Activated CD4-positive, alpha-beta T cell treated with anti-CD3 and anti-CD28 coated beads for 48 hours (primary cell): ENCODE results near the gene H6PD.

ENCODE experiments used
- DNase-seq: peaks from one replicate; pipeline ENCODE4 v3.0.0-alpha.2; 2020

The H6PD gene, protein sequence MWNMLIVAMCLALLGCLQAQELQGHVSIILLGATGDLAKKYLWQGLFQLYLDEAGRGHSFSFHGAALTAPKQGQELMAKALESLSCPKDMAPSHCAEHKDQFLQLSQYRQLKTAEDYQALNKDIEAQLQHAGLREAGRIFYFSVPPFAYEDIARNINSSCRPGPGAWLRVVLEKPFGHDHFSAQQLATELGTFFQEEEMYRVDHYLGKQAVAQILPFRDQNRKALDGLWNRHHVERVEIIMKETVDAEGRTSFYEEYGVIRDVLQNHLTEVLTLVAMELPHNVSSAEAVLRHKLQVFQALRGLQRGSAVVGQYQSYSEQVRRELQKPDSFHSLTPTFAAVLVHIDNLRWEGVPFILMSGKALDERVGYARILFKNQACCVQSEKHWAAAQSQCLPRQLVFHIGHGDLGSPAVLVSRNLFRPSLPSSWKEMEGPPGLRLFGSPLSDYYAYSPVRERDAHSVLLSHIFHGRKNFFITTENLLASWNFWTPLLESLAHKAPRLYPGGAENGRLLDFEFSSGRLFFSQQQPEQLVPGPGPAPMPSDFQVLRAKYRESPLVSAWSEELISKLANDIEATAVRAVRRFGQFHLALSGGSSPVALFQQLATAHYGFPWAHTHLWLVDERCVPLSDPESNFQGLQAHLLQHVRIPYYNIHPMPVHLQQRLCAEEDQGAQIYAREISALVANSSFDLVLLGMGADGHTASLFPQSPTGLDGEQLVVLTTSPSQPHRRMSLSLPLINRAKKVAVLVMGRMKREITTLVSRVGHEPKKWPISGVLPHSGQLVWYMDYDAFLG

DNA sequence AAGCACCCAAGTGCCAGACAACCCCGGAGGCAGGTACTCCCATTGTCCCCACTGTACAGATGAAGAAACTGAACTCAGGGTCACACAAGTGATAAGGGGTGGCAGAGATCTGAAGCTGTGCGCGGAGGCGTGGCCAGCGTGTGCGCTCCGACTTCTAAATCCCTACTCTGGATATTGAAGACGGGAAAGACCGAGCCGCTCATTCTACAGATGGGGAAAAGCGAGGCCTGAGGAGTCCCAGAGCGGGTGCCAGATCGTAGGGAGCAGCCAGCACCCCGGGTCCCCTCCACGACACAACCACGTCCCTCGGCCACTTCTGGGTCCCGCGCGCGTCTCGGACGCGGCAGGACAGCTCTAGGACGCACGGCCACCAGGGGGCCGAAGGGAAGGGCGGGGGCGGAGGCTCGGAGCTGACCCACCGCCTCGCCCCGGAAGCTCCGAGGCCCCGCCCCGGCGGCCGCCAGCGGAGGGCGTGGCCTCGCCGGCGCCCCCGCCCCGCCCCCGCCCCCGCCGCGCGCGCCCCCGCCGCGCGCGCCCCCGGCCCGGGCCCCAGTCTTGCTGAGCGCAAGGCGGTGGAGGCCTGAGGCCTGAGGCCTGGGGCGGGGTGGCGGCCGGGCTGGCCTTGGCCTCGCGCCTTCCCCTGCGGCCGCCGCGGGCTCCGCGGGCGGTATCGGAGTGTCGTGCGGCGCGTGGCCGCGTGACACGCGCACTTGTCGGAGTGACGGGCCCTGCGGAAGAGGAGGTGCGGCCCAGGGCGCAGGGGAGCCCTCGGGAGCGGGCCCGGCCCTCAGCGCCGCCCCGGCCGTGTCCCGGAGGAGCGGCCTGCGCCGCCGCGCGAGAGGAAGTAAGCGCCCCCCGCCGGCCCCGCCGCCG is at the start of gene H6PD:
H6PD (plus strand) TSS at position 552 of the 873 bp plus-strand sequence. CDS start 10,161 bp downstream, outside the sequence.
- DNase-seq, result peak; percentile 70

DNA sequence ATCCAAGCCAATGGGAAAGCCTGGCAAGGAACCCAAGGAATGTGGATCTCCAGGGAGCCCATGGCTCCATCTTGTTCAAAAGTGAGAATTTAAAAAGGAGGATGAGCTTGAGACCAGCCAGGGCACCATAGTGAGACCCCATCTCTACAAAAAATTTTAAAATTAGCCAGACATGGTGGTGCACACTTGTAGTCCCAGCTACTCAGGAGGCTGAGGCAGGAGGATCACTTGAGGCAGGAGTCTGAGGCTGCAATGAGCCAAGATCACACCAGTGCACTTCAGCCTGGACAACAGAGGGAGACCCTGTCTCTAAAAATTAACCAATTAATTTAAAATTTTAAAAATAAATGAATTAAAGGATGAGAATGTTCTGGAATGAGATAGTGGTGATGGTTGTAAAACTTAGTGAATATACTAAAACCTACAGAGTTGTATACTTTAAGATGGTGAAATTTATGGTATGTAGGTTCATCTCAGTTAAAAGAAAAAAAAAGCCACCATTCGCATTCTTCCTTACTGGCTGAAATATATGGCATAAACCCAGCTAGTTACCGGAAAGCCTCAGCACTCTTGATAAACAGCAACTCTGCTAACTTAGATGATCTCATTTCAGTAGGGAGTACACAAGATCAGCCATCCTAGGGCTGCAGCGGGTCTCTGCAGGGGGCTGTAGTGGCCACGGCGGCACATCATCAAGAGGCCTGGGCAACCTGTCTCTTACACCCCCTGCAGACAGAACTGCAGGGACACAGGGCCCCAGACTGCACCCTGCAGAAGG is 48.3 kb upstream of the H6PD start:
- no peak for DNase-seq

DNA sequence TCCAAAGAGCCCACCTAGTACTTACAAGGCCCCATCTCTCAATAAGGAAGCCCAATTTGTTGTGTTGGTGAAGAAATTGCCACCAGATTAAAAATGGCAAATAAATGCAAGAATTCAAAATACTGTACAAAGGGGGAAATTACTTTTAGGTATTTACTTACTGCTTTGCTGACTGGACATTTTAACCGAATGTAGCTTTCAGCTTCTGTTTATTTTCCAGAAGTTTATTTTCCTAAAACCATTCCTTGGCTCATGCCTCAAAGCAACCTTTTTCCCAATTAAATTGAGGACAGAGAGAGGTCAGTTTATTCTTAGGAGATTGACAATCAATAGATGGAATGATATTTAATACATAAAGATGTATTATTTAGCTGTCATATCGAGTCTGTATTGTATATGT is 47.6 kb upstream of the H6PD start:
- DNase-seq, result no peak

DNA sequence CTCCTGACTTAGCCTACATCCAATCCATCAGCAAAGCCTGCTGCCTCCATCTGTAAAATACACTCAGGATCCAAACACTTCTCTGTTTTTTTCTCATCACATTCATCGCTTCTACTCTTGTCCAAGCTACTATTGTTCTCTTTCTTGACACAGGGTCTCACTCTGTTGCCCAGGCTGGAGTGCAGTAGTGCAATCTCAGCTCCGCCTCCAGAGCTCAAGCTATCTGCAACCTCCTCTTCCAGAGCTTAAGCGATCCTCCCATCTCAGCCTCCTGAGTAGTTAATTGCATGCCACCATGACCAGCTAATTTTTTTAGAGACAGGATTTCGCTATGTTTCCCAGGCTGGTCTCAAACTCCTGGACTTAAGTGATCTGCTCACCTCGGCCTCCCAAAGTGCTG is 44.3 kb upstream of the H6PD start:
- no peak for DNase-seq

DNA sequence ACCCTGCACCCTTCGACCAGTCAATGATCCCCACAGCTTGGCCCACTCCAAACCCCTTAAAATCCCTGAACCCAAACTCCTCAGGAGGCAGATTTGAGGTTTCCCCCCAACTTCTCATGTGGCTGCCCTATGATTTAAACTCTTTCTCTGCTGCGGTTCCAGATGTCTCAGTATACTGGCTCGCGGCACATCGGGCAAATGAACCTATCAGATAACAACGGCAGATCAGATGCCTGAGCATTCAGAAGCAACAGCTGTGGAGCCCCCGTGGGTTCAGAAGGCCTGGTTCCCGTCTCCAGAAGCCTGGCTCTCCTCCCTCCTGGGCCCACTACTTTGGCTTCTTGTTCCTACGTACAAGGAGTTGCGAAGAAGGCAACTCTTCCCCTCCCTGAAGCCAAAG is 43.3 kb upstream of the H6PD start:
- no peak for DNase-seq

DNA sequence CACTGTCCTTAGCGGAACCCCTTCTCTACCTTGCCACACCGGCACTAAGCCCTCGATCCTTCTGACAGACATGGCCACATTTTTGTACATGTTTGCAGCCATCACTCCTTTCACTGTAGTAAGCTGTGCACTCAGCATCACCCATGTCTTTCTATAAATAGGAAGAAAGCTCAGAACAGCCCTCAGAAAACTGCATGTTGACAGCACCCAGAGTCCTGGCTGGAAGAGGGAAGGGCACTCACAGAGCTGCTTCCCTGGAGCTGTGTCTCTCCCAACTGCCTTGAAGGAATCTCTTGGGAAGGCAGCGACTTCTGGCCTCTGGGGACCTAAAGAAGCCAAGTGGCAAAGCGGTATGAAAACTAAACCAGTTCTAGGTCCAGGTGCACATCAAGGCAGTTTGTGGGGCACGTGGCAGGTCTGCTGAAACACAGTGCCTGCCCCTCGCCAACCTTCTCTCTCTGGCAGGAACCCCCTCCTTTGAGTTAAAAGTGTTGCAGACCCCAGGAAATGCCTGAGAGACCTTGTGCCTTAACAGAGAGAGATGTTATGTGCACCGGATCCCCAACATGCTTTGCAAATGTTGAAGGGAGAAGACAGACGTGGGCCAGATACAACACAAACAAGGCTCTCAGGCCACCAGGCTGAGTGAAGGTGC is 41.9 kb upstream of the H6PD start:
- no peak for DNase-seq

DNA sequence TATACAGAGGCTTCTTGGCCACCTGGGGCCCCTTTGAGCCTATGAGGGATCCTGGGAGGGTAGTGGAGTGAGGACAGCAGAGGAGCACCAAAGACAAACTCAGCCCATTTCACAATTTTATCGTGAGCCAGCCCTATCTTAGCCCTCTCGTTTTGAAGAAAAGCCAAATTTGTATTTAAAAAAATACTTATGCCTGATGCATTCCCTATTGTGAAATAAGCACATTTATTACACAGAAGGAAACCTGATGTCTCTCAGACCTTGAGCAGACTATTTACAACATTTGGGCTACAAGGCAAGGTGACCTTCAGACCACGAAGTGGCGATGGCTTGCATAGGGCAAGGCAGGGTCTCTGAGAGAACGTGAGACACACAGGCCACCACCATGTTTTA is 41.3 kb upstream of the H6PD start:
- no peak for DNase-seq

DNA sequence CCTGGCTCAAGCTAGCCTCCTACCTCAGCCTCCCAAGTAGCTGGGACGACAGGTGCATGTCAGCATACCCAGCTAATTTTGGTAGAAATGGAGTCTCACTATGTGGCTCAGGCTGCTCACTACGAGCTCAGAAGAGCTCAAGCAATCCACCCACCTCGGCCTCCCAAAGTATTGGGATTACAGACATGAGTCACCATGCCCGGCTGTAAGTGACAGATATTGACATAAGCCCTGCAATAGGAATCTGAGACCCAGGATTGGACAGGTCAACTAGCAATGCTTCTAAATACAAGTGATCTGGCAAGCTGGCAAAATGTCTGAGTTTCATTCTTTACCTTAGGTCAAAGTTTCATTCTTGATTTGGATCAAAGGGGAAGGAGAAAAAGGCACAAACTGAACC is 40.5 kb upstream of the H6PD start:
- DNase-seq, result no peak

DNA sequence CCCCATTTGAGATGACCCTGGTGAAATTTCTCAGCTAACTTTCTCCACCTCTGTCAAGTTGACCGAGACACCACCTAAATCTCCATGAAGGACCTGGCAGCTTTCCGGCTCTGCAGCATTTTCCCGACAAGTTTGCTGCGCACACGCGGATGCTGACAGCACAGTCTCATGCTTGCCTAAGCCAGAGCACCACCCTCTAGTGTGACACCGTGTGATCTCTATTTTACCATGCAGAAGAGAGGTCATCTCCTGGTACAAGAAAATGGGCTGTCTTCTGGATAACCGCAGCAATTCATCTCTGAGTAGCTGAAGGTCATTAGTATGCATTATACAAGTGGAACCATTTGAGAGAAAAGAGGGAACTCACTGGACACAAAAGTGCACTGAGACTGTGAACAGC is 38.9 kb upstream of the H6PD start:
- no peak for DNase-seq

DNA sequence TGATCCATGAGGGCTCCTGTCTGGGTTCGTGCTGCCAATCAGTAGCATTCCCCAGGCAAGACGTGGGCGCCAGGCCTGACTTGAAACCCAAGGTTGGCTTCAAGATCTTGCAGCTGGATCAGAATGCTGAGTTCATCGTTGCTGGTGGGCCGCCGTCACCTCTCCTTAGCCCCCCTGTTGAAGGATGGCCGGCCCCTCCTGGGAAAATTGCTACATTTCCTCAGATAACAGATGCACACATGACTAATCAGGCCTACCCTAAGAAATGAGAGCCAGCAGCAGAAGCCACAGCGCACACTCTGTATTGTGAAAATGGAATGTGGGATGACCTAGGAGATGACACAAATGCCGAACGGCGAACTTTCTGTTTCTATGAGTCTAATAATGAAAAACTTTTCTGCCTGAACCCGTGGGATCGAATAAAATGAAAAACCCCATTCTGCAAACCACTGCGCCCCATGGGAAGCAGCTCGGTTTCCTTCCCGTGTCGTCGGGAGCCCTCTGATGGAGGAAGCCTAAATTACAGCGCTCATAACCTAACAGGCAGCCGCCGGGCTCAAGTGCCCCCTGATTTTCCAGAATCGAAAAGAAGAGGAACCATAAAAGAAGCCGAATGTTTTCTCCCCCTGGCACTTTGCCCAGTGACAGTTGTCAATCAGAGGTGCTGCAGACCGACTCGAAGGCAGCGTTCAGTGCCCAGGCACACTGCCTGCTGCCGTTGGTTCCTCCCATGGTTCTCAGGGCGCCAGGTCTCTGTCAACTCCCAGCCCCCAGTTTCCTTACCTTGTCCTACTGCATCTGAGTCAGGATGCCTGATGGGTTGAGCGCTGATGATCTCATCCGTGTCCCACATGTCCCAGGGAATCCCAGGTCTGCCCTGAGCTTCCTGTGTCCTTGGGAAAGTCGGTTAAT is 38.2 kb upstream of the H6PD start:
- peak; percentile 81 for DNase-seq

DNA sequence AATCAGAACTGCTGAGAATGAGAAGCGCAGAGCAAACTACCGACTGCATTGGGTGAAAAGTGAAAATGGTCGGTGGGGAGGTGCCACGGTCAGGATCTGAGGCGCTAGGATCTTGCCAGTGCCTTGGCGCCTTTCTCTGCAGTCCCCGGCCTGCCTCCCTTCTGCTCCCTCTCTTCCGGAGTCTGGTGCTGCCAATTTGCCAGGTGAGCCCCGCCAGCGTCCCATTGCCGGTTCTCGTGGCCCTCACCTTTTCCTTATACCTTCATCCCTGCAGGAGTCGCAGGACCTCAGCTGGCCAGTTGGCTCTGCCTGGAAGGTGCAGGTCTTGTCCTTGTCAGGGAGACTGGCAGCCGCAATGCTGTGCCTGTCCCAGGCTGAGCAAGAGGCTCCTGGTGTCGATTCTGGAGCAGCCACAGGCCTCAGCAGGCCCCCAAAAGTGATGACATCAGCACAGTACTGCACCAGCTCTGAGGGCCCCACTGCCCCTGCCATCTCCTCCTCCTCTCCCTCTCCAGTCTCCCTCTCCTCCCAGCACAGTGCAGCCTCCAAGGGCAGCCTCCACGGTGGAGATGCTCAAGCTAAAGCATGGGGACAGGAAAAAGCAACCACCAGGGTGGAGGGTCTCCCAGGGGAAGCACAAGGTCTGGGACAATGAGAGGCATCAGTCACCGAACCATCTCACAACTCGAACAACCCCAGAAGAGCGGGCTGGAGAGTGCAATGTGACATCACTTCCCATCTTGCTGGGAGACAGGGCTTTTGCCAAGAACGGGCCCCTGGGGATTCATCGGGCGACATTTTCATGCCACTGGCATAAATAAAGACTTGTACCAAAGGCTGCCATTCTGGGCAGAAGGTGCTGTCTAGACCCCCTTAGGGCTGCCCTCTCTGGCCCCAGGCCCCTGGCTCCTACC is 37.1 kb upstream of the H6PD start:
- DNase-seq, result no peak

DNA sequence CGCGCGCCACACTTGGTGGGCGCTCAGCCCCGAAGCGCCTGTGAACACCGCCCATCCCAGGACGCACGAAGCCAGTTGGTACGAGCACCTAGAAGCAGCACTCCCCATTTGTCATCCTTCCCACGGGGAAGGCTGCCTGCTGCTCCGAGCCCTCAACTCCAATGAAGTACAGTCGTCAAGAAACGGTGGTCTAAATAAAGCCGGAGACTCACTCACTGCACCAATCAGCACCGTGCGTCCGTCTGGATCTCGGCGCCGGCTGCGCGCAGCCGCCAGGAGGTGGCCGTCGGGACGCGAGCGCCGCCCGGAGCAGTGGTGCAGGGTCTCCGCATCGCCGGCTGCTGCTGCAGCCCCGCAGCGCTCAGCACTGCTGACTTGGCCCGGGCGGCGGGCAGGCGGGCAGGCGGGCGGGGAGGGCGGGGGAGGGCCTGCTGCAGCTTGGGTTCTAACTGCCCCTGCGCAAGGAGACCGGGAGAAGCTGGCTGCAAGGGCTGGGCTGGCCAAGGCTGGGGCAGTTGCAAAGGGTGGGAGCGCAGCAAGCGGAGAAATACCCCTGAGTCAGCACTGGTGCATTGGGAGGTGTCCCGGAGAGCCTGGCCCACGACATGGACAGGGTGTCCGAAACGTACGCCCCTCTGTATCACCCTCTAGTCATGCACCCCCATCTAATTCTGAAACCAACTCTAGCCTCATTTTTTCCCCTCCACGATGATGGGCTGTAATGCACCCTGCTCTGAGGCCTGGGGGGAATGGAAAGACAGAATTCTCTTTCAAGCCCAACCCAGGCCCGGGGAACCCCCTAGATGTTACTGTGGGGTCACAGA is 35.8 kb upstream of the H6PD start:
- peak; percentile 27 for DNase-seq

DNA sequence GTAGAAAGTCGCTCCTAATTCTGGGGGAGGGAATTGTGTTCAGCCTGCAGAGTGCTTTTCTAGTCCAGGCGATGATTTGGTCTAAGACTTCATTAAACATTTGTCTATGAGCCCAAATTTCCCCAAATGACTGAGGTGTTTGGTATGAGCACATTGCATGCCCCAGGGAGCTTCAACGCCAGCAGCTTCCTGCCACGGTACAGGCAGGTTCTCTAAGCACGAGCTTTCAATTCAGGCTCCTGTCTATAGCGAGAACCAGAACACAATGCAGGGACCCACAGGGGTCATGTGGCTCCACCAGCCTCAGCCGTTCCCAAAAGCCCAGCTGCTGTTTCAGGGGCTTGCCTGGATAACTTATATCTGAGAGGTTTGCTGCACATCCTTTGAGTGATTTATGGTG is 34.1 kb upstream of the H6PD start:
- DNase-seq, result no peak

DNA sequence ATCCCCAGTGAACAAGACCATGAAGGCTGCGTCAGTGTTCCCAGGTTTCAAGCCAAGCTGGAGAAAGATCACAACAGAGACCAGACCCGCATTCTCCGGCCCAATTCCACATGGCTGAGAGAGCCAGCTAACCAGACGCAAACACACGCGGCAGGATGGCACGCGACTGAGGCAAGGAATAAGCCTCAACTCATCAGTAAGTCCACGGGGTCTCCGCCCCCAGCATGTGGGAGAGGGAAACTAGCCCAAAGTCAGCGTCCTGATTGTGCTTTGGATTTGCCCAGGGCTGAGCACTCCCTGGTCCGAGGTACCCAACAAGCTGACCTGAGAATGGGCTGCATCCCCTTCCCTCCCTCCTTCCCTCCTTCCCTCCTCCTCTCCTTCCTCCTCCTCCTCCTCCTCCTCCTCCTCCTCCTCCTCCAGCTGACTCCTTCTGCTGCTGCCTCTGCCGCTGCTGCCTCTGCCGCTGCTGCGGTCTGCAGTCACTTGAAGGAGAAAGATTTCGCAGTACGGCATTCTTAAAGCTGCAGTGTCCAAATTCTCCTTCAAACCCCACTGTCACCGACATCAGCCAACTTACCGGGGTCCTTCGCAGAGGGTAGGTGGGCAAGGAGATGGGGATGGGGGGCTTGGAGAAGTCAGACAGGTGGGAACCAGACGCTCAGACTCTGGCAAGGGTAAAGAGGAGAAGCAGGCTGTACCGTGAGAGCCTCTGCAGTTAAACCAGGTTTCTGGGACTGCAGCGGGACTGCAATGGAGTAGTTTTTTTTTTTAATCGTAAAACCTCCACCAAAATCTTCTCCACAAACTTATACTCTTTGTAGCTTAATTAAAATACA is 33.0 kb upstream of the H6PD start:
- DNase-seq, result peak; percentile 21

DNA sequence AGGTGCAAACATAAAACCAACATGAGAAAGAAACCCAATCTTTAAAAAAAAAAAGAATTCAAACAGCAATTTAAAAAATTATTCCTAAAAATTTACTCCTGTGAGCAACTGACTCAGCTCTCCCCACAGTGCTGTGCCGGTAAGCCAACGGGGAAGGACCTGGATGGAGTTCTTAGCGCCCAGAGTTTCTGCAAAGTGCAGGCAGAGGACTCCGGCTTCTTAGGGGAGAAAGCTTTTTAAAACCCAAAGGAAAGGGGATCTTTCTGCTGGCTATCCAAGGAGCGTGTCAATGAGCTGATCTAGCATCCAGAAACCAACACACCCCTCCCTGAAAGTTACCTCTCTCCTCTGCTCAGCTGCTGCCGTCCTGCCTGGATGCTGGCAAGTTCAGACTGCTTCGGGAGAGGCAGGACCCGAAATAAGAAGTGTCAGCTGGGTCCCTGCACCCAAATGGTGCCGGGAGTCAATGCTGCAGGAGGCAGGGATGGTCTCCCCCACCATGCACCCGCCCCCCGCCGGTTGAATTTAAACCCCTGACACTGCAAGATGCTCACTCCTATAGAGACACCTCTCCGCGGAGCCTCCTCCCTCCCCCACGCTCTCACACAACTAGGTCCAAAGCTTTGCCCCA is 32.2 kb upstream of the H6PD start:
- DNase-seq, result no peak

DNA sequence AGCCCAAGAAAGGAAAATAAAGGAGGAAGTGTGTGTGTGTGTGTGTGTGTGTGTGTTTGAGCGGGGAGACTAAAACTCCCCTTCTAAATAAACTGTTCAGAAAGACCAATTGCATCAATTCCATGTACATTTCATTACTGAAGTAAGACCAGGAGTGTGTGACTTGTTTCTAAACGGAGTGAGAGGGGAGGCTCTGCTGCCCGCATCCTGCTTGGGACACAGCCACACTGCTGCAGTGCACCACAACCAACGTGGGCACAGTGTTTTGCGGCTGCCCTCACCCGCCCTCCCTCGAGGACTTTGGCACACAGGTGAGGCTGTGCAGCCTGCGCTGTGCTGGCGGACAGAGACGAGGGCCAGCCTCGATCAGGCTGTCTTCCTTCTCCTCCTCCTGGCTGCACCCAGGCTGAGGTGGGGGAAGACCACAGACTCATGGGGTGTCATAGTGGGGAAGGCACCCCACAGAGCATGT is 31.0 kb upstream of the H6PD start:
- peak; percentile 50 for DNase-seq

DNA sequence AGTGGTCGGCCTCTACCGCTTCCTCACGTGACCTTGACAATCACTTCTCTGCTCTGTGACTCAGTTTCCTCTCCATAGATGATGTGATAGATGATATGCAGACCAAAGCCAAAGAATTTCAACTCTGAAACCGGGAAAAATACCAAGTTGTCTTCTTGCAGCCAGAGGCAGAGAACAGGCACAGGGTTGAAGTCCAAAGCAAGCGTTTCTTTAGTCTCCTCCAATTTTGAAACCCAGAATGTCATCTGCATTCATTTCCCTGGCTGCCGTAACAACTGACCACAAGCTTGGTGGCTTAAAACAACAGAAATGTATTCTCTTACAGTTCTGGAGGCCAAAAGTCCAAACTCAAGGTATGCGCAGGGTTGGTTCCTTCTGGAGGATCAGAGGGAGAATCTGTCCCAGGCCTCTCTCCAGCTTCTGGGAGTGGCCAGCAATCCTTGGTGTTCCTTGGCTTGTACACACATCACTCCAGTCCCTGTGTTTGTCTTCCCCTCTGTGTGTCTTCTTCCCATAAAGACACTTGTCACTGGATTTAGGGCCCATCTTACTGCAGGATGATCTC is 30.3 kb upstream of the H6PD start:
- DNase-seq, result no peak
